Measurements from ENCODE around the gene RPRD1B.

Gene RPRD1B

DNA sequence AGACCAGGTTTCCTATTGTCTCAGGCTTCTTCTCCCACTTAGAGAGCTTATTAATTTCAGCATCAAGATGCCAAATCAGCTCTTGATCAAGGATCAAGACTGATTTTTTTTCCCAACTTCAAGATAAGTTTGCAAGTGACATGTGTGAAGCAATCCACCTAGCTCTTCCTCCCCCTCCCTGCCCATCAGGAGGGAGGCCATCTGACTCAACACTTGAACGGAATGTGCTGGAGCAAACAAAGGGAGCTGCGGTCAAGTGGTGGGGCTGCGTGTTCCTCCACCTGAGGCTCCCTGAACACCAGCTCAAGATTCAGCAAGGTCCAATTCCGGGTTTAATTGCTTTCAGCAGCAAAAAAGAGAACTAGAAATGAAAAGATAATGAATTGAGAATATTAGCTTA lies 39.0 kb upstream of the RPRD1B start:
- TF ChIP-seq, protein P1, sequence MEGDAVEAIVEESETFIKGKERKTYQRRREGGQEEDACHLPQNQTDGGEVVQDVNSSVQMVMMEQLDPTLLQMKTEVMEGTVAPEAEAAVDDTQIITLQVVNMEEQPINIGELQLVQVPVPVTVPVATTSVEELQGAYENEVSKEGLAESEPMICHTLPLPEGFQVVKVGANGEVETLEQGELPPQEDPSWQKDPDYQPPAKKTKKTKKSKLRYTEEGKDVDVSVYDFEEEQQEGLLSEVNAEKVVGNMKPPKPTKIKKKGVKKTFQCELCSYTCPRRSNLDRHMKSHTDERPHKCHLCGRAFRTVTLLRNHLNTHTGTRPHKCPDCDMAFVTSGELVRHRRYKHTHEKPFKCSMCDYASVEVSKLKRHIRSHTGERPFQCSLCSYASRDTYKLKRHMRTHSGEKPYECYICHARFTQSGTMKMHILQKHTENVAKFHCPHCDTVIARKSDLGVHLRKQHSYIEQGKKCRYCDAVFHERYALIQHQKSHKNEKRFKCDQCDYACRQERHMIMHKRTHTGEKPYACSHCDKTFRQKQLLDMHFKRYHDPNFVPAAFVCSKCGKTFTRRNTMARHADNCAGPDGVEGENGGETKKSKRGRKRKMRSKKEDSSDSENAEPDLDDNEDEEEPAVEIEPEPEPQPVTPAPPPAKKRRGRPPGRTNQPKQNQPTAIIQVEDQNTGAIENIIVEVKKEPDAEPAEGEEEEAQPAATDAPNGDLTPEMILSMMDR (IDR thresholded peaks at IDR 0.05; ENCODE audit: low read depth, low read length): no peak
- no peak overlapping the region for H3K4me3 ChIP-seq (ENCODE audit: low read depth, low read length)

DNA sequence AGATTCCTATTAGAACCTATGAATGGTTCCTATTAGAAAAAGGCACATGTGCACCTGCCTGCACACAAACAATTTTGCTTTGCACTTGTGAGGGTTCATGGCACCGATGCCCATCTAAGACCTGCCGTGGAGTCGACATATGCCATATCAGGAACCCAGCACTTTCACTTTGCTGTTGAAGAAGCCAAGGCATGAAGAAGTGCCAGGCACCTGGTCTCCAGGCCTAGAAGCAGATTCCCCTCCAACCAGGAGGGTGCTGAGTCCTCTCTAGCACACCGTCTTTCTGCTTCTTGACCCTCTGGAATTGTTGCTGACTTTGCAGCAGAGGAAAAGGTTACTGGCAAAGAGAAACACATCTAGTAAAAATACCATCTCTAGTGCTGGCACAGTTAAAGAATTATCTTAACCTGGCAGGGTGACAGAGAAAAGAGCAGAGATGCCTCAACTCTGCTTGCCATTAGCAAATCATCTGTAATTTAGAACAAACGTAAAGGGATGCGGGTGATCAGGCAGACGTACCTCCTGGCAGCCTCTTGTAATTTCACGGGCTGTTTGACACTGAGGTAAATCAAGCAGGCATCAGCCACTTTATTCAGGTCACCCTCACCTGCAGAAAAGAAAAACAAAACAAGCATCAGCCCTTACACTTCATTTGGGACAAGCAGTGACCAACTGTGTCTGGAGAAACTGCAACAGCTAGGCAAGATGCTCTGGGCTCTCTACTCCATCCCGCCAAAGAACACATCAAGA lies 37.5 kb upstream of the RPRD1B start:
- H3K4me3 ChIP-seq (ENCODE audit: low read depth, low read length): no peak overlapping the region
- TF ChIP-seq, protein P1 (IDR thresholded peaks at IDR 0.05; ENCODE audit: low read depth, low read length): no peak

DNA sequence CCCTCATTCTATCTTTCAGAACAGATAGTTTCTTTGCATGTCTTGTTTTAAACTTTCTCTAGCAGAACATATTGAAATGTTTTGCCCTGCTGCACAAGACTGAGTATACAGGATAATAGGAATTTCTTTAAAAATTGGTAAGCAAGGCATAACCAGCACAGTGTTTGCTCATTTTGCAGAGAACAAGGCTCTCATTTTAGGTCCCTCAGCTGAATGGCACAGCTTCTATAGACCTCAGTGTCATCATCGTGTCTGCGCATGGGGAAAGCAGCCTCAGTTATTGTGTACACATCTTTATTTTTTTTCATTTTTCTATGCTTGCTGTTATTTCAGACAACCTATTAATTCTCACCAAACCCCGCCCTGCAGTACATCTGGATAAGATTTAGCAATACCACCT lies 36.0 kb upstream of the RPRD1B start:
- TF ChIP-seq, protein P1 (IDR thresholded peaks at IDR 0.05; ENCODE audit: low read depth, low read length): no peak

DNA sequence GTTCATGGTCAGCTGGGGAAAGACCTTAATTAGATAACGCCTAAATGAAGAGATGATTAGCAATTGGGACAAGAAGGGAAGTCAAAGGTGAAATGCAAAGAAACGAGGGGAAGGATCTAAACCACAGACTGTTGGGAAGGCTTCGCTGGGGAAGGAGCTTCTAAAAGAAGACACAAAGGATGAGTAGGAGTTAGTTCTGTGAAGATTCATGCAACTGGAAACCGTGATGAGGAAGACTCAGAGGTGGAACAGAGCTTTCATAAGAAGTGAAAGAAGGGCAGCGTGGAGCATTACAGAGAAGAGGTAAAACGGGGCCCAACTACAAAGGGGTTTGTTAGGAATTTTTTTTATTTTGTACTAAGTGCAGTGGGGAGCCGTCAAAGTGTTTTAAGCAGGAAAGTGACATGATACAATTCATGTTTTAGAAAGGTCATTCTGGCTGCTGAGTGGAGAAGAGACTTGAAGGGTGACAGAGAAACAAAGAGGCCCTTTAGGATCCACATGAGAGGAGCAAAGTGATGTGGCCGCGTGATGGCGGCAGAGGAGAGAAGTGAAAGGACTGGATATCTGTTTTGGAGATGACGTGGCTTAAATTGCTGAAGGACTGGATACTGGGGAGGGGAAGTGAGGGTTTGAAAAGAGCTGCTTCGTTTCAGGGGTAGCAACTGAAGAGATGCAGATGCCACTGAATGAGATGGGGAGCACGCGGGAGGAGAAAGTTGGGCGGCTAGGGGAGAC lies 33.9 kb upstream of the RPRD1B start:
- no peak overlapping the region for H3K4me3 ChIP-seq (ENCODE audit: low read depth, low read length)
- TF ChIP-seq, protein P1 (IDR thresholded peaks at IDR 0.05; ENCODE audit: low read depth, low read length): no peak

More for the DNA sequence above, 36.0 kb upstream of the RPRD1B start:
- no peak overlapping the region for H3K4me3 ChIP-seq (ENCODE audit: low read depth, low read length)

DNA sequence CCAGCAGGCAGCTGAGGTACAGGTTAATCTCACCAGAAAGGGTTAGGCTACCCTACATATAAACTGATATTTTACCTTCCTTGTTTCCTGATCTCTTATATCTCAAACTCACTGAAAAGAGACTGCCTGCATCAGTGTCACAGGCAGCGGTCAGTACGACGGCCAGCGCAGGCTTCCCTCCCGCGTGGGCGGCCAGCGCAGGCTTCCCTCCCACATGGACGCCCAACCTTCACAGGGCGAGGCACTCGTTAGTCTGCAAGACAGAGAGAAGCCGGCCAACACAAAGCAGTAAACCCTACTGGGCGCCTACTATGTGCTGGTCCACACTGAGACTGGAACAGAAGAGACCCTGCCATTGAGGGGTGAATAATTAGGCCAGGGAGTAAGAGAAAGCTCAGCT lies 33.3 kb upstream of the RPRD1B start:
- TF ChIP-seq, protein P1 (IDR thresholded peaks at IDR 0.05; ENCODE audit: low read depth, low read length): no peak
- no peak overlapping the region for H3K4me3 ChIP-seq (ENCODE audit: low read depth, low read length)

DNA sequence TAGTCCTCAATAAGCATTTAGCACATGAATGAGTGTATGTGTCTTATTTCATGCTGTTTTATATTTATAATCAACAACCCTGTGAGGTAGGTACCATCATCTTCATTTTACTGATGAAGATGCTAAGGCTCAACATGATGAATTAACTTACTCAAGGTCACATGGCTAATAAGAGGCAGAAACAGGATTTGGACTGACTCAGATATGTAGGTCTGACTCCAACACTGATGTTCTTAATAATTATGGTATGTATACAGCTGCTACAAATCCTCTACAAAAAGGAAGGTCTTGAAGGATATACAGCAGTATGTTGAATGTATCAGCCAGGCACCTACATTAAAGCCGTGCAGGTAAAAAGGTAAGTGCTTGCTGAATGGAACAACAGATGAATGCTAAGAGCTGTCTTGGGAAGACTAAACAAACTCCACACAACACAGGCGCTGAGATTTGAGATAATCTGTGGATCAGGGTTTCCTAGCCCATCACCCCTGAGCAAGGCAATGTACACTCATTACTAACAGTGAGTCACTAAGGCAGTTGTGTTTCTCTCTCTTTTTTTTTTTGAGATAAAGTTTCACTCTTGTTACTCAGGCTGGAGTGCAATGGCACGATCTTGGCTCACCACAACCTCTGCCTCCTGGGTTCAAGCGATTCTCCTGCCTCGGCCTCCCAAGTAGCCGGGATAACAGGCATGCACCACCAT lies 32.2 kb upstream of the RPRD1B start:
- no peak overlapping the region for H3K4me3 ChIP-seq (ENCODE audit: low read depth, low read length)
- TF ChIP-seq, protein P1 (IDR thresholded peaks at IDR 0.05; ENCODE audit: low read depth, low read length): no peak
